COLO829 (cell line): ENCODE data around the gene STOML1.
"Not testable (repeated sequence)": the region's sequence is repeated elsewhere in the genome, so short reads cannot be mapped to it uniquely, and the experiment has no call there.

Experiments used
- DNase-seq: peaks from one replicate; pipeline ENCODE4 v3.0.0; 2012; ENCODE audit warnings: low spot score

STOML1 gene

GRCh38 chr15:73946046-73946721, 45.9 kb downstream of the STOML1 start:
- no peak for DNase-seq

- no peak for DNase-seq
These were observed 47.0 kb downstream of the STOML1 start for GRCh38 chr15:73945130-73945508.

GRCh38 chr15:73944161-73945129, 47.6 kb downstream of the STOML1 start:
- no peak for DNase-seq

GRCh38 chr15:73942751-73943270, 49.3 kb downstream of the STOML1 start:
- no peak for DNase-seq

- DNase-seq, result no peak
These were observed 50.0 kb downstream of the STOML1 start for GRCh38 chr15:73941871-73942635.

GRCh38 chr15:73941449-73941848, 50.6 kb downstream of the STOML1 start:
- DNase-seq, result no peak

- no peak for DNase-seq
These were observed 51.1 kb downstream of the STOML1 start for GRCh38 chr15:73941044-73941443.

- no peak for DNase-seq
These were observed 51.8 kb downstream of the STOML1 start for GRCh38 chr15:73940061-73940981.

- DNase-seq, result no peak
These were observed 53.0 kb downstream of the STOML1 start for GRCh38 chr15:73939138-73939537.

- not testable (repeated sequence) for DNase-seq
These were observed 53.6 kb downstream of the STOML1 start for GRCh38 chr15:73938516-73938915.

- DNase-seq, result no peak
These were observed 54.4 kb downstream of the STOML1 start for GRCh38 chr15:73937726-73938125.

- no peak for DNase-seq
These were observed 54.8 kb downstream of the STOML1 start for GRCh38 chr15:73937296-73937695.

- DNase-seq, result no peak
These were observed 55.4 kb downstream of the STOML1 start for GRCh38 chr15:73936588-73937290.

- no peak for DNase-seq
These were observed 55.9 kb downstream of the STOML1 start for GRCh38 chr15:73936181-73936580.

- DNase-seq, result no peak
These were observed 56.5 kb downstream of the STOML1 start for GRCh38 chr15:73935547-73935946.

- no peak for DNase-seq
These were observed 57.8 kb downstream of the STOML1 start for GRCh38 chr15:73934281-73934680.

GRCh38 chr15:73932381-73933191, 59.5 kb downstream of the STOML1 start:
- DNase-seq, result no peak

- no peak for DNase-seq
These were observed 60.7 kb downstream of the STOML1 start for GRCh38 chr15:73931441-73931840.

GRCh38 chr15:73930790-73931281, 61.3 kb downstream of the STOML1 start:
- DNase-seq, result no peak
